ENCODE results near the gene REV3L. TPM values are rescaled to one million over a fixed set of nuclear protein-coding genes. Genes with fewer than 3 reads are reported as not detected.

The REV3L gene
- total RNA-seq, 1 experiment from 2014 or later: 12.1 TPM

GRCh38 chr6:111471533-111471932 is 11.5 kb downstream of the REV3L start:
- no peak for DNase-seq (ENCODE audit: low read depth)

- DNase-seq (ENCODE audit: low read depth): no peak
These were observed 12.0 kb downstream of the REV3L start for GRCh38 chr6:111470991-111471390.

GRCh38 chr6:111469543-111469942 is 13.5 kb downstream of the REV3L start:
- DNase-seq (ENCODE audit: low read depth): no peak

- DNase-seq (ENCODE audit: low read depth): peak; percentile 65
These were observed 14.5 kb downstream of the REV3L start for GRCh38 chr6:111468329-111469012.

- DNase-seq (ENCODE audit: low read depth): no peak
These were observed 18.8 kb downstream of the REV3L start for GRCh38 chr6:111464184-111464583.

GRCh38 chr6:111462770-111463391 is 20.1 kb downstream of the REV3L start:
- DNase-seq (ENCODE audit: low read depth): no peak

- DNase-seq (ENCODE audit: low read depth): no peak
These were observed 21.2 kb downstream of the REV3L start for GRCh38 chr6:111461860-111462259.

GRCh38 chr6:111458670-111459232 is 24.3 kb downstream of the REV3L start:
- no peak for DNase-seq (ENCODE audit: low read depth)

GRCh38 chr6:111456208-111456607 is 26.8 kb downstream of the REV3L start:
- DNase-seq (ENCODE audit: low read depth): no peak

- no peak for DNase-seq (ENCODE audit: low read depth)
These were observed 32.4 kb downstream of the REV3L start for GRCh38 chr6:111450636-111451035.

- no peak for DNase-seq (ENCODE audit: low read depth)
These were observed 32.9 kb downstream of the REV3L start for GRCh38 chr6:111450087-111450486.

GRCh38 chr6:111449129-111449528 is 33.9 kb downstream of the REV3L start:
- DNase-seq (ENCODE audit: low read depth): no peak

GRCh38 chr6:111447051-111447450 is 36.0 kb downstream of the REV3L start:
- DNase-seq (ENCODE audit: low read depth): no peak

- DNase-seq (ENCODE audit: low read depth): no peak
These were observed 37.2 kb downstream of the REV3L start for GRCh38 chr6:111445861-111446267.

GRCh38 chr6:111444794-111445193 is 38.2 kb downstream of the REV3L start:
- no peak for DNase-seq (ENCODE audit: low read depth)

- DNase-seq (ENCODE audit: low read depth): no peak
These were observed 41.3 kb downstream of the REV3L start for GRCh38 chr6:111441678-111442243.

GRCh38 chr6:111439171-111439570 is 43.8 kb downstream of the REV3L start:
- no peak for DNase-seq (ENCODE audit: low read depth)

- DNase-seq (ENCODE audit: low read depth): no peak
These were observed 45.4 kb downstream of the REV3L start for GRCh38 chr6:111437573-111437972.

- no peak for DNase-seq (ENCODE audit: low read depth)
These were observed 50.5 kb downstream of the REV3L start for GRCh38 chr6:111432511-111432910.

GRCh38 chr6:111430605-111431376 is 52.2 kb downstream of the REV3L start:
- DNase-seq (ENCODE audit: low read depth): no peak

GRCh38 chr6:111429571-111429970 is 53.4 kb downstream of the REV3L start:
- DNase-seq (ENCODE audit: low read depth): no peak

GRCh38 chr6:111428811-111429210 is 54.2 kb downstream of the REV3L start:
- no peak for DNase-seq (ENCODE audit: low read depth)

Data from Daoy (cell line).